Omental fat pad (tissue), 4 donors: Measurements from ENCODE around the gene MBTPS1. TPM values are rescaled to one million over a fixed set of nuclear protein-coding genes. Genes with fewer than 3 reads are reported as not detected.

Experiments used
- ATAC-seq: fragments of 150-250 bp; one replicate; pipeline ENCODE4 v1.9.1; 2016; ENCODE audit warnings: mild to moderate bottlenecking, moderate library complexity; ENCODE audit not compliant: low FRiP score
- DNase-seq: peaks from one replicate; pipeline ENCODE4 v3.0.0-alpha.2; 2019; ENCODE audit warnings: low spot score
- CTCF ChIP-seq, 3 donors: fragments of 450-650 bp; IDR thresholded peaks; one replicate each; pipeline ENCODE4 v1.5.1; 2016 to 2017; ENCODE audit warnings: antibody characterized with exemption in 3 of 3, mild to moderate bottlenecking in 3 of 3, moderate library complexity in 2 of 3
- total RNA-seq, 4 donors: library from RNA; depleted of rRNA; stranded (reverse); fragments of >200 nt; gene quantifications; one replicate each; pipeline ENCODE4 v1.1.0, GENCODE V29; 2016

The MBTPS1 gene
- total RNA-seq, 4 donors from 2014 or later = 75.3 to 100 (median 84.3) TPM

- no peak for DNase-seq
- no peak for ATAC-seq
These were observed 61.4 kb downstream of the MBTPS1 start for GRCh38 chr16:84055366-84055765.

GRCh38 chr16:84054916-84055315 is 61.8 kb downstream of the MBTPS1 start:
- no peak for TF ChIP-seq CTCF (IDR thresholded peaks at IDR 0.05)
- ATAC-seq (no peak), DNase-seq (no peak)

More at GRCh38 chr16:84055366-84055765, 61.4 kb downstream of the MBTPS1 start:
- TF ChIP-seq CTCF (IDR thresholded peaks at IDR 0.05) = no peak

GRCh38 chr16:84054271-84054670 is 62.5 kb downstream of the MBTPS1 start:
- no peak for ATAC-seq
- TF ChIP-seq CTCF (IDR thresholded peaks at IDR 0.05) = no peak
- no peak for DNase-seq

GRCh38 chr16:84053237-84053636 is 63.5 kb downstream of the MBTPS1 start:
- ATAC-seq = no peak
- DNase-seq = no peak
- TF ChIP-seq CTCF (IDR thresholded peaks at IDR 0.05) = no peak

DNA sequence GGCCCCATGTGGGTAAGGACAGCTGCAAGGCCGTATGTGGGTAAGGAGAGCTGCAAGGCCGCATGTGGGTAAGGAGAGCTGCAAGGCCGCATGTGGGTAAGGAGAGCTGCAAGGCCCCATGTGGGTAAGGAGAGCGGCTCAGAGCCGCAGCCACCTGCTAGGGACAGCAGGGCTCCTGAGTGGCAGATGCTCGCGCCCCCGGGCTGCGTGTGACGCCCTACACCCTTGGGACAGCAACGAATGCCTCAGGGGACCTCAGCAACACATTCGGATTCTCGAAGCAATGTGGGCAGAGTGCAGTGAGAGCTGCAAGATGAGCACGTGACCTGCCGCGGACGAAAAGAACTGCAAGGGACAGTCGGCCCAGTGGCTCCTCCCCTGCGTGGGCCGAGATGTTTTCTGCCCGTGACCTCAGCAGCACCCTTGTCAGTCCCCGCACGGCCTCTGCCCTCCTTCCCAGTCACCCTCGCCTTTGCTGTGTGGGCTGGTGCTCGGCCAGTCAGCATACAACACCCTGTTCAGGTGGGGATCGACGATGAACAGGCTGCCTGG is 64.6 kb downstream of the MBTPS1 start:
- ATAC-seq (no peak), DNase-seq (no peak)
- TF ChIP-seq CTCF (IDR thresholded peaks at IDR 0.05) = no peak

GRCh38 chr16:84050316-84050715 is 66.4 kb downstream of the MBTPS1 start:
- no peak for TF ChIP-seq CTCF (IDR thresholded peaks at IDR 0.05)
- ATAC-seq (no peak), DNase-seq (no peak)

GRCh38 chr16:84049403-84050060 is 67.2 kb downstream of the MBTPS1 start:
- no peak for TF ChIP-seq CTCF (IDR thresholded peaks at IDR 0.05)
- DNase-seq (no peak), ATAC-seq (no peak)
